GM12872 (cell line): ENCODE measurements around the gene MEIOC.

Source experiments
- CTCF ChIP-seq: IDR thresholded peaks from 3 replicates; pipeline ENCODE4 v1.5.1; 2011; ENCODE audit warnings: low read depth, mild to moderate bottlenecking, low read length, moderate library complexity; ENCODE audit not compliant: insufficient read depth

Gene MEIOC

GRCh38 chr17:44653384-44653783 is 2.9 kb upstream of the MEIOC start:
- no peak for TF ChIP-seq CTCF

GRCh38 chr17:44653954-44654353 is 2.3 kb upstream of the MEIOC start:
- TF ChIP-seq CTCF, result no peak

GRCh38 chr17:44661835-44662234 is 5.6 kb downstream of the MEIOC start:
- TF ChIP-seq CTCF, result no peak

- no peak for TF ChIP-seq CTCF
Observed at GRCh38 chr17:44663095-44663494, 6.8 kb downstream of the MEIOC start.

GRCh38 chr17:44664867-44665266 is 8.6 kb downstream of the MEIOC start:
- no peak for TF ChIP-seq CTCF

- no peak for TF ChIP-seq CTCF
Observed at GRCh38 chr17:44666006-44666405, 9.7 kb downstream of the MEIOC start.

GRCh38 chr17:44672479-44673093 is 16.3 kb downstream of the MEIOC start:
- peak; percentile 41; the same call in 1 of the 3 replicates for TF ChIP-seq CTCF
